HUES48 (cell line): ENCODE data around the gene TFRC.

Experiments
- H3K27ac ChIP-seq: one replicate; pipeline ENCODE4 v1.7.0; 2013; ENCODE audit warnings: low read depth, low read length, inconsistent platforms
- H3K27me3 ChIP-seq: 2 replicates; pipeline ENCODE4 v1.6.1; 2013; ENCODE audit warnings: mild to moderate bottlenecking, low read length; ENCODE audit not compliant: control insufficient read depth, insufficient read depth
- H3K36me3 ChIP-seq: 2 replicates; pipeline ENCODE4 v1.6.1; 2013; ENCODE audit warnings: low read length; ENCODE audit not compliant: control insufficient read depth, insufficient read depth
- H3K4me1 ChIP-seq: 2 replicates; pipeline ENCODE4 v1.6.1; 2013; ENCODE audit warnings: mild to moderate bottlenecking, low read length; ENCODE audit not compliant: control insufficient read depth, insufficient read depth
- H3K4me3 ChIP-seq: 2 replicates; pipeline ENCODE4 v1.5.1; 2013; ENCODE audit warnings: mild to moderate bottlenecking, low read depth, low read length
- H3K9ac ChIP-seq: 2 replicates; pipeline ENCODE4 v1.6.1; 2013; ENCODE audit warnings: mild to moderate bottlenecking, low read depth, low read length, moderate library complexity
- H3K9me3 ChIP-seq: 2 replicates; pipeline ENCODE4 v1.6.1; 2013; ENCODE audit warnings: low read length; ENCODE audit not compliant: control insufficient read depth, insufficient read depth

Gene TFRC

DNA sequence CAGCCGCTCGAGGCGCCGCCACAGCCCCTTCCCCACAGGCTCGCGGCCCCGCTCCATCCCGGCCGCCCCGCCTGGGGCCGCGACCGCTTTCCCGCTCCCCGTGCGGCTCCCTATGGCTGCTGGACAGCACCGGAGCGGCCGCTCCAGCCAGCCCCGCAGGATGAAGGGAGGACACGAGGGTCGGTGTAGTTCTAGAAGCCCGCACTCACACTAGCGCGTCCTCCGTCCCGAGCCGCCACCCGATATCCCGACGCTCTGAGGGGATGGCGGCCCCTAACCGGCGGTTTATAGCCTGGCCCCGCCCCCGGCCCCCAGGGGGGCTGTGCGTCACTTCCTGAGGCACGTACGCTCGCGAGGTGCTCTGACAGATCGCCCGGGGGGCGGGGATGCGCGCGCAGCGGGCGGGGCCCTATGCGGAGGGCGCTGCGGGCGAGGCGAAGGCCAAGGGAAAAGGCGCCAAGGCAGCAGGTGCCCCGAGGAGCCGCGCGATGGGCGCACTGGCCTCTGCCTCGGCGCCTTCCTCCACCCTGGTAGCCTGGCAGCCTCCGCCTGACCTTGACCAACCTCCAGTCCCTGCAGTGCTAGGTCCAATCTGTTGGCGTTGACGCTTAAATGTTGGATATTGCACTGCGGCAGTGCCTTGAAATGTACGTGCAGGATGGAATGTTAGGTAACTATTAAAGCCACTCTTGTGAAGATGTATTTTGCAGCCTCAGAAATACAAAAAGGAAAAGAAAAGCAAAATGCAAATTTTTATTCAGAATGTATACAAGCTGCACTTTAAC is at the start of gene TFRC:
Gene TFRC, minus strand, starts transcription at position 257 of the 785 bp plus-strand sequence. CDS start 4,991 bp downstream, outside the sequence.
- peak within 1 kb of the TSS; percentile 90 for H3K27ac ChIP-seq
- peak within 1 kb of the TSS; percentile 95 for H3K9ac ChIP-seq
- no peaks in the 10 kb centered on the region for H3K9me3 ChIP-seq
- H3K36me3 ChIP-seq, result peaks cover 2% of the 10 kb centered on the region
- H3K4me1 ChIP-seq, result peaks cover 9% of the 10 kb centered on the region; the same call in 1 of the 2 replicates
- peak within 1 kb of the TSS; percentile 93 for H3K4me3 ChIP-seq
- no peaks in the 10 kb centered on the region for H3K27me3 ChIP-seq

DNA sequence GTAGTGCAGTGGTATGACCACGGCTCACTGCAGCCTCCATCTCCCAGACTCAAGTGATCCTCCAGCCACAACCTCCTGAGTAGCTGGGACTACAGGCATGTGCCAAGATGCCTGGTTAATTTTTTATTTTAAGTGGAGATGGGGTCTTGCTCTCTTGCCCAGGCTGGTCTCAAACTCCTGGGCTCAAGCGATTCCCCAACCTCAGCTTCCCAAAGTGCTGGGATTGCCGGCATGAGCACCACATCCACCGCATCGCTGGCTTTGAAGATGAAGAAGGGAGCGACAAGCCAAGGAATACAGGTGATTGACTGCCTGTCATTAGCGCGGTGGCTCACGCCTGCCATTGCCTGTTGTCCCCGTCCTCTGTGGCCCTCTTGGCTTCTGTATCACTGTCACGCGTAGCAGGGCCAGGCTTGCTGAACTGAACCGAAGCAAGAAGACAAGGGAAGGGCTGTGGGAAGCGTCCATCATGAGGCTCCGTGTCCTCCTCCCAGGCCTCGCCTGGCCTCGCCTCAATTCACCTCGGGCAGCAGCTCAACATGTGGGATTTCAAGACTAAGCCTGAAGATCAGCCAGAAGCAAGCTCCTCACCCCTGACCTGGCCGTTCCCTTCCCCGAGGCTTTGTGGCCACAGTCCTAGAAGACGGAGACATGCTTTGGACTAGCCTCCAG is 46.4 kb upstream of the TFRC start:
- no peak overlapping the region for H3K4me3 ChIP-seq
- no peaks in the 10 kb centered on the region for H3K27me3 ChIP-seq
- no peaks in the 10 kb centered on the region for H3K9me3 ChIP-seq
- H3K4me1 ChIP-seq, result peaks cover under 1% of the 10 kb centered on the region; the same call in 1 of the 2 replicates
- H3K36me3 ChIP-seq, result no peaks in the 10 kb centered on the region
- H3K27ac ChIP-seq, result no peak overlapping the region
- no peak overlapping the region for H3K9ac ChIP-seq

DNA sequence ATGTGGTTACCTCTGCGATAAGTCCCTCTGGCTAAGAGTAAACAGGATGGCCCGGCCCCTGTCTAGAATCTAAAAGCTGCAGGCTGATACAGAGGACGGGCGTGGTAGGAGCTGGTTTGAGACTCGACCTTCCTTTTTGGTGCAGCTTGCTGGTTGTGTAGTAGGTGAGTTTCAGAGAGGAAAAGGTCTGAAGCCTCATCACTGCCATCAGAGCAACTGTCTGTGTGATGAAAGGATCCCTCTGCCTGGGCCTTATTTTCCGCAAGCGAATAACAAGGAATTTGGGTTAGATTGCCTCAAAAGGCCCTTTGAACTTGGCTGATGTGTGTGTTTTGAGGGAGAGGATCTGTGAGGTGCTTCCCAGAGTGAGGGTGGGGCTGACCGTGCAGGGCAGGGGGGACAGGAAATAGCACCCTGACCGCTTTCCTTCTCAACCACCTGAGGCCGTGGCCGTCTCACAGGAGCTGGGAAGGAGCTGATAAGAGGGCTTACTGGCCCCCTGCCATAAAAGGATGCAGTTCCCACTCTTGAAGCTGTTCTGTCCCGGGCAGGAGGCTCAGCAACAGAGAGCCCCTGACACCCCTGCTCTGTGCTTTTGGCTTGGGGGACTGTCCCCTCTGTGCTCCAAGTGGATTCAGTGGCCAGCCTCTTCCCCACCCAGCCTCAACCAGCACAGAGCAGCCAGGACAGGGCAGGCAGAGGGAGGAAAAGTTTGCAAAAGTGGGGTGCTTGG is 45.6 kb upstream of the TFRC start:
- H3K27ac ChIP-seq, result no peak overlapping the region
- H3K9ac ChIP-seq, result no peak overlapping the region

DNA sequence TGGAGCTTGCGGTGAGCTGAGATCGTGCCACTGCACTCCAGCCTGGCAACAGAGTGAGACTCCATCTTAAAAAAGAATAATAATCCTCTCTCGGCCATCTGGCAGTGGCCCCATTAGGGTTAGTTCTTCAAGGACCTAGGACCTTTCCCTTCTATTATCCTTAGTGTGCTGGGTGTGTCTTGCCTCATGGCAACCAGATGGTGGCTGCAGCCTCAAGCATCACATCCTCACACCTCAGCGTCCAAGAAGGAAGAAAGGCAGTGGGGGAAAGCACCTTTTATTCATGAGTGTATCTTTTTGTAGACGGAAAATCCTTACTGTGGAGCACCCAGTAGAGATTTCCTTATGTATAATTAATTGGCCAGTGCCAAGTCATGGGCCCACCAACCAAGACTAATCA is 42.7 kb upstream of the TFRC start:
- Histone ChIP-seq H3K36me3 (no peaks in the 10 kb centered on the region), H3K9me3 (no peaks in the 10 kb centered on the region), H3K4me1 (peaks cover 5% of the 10 kb centered on the region; the same call in 1 of the 2 replicates), H3K4me3 (no peak overlapping the region), H3K9ac (no peak overlapping the region), H3K27me3 (no peaks in the 10 kb centered on the region), H3K27ac (no peak overlapping the region)

More for the DNA sequence above, 45.6 kb upstream of the TFRC start:
- Histone ChIP-seq H3K4me3 (no peak overlapping the region), H3K9me3 (no peaks in the 10 kb centered on the region), H3K4me1 (peaks cover 5% of the 10 kb centered on the region; the same call in 1 of the 2 replicates), H3K27me3 (no peaks in the 10 kb centered on the region), H3K36me3 (no peaks in the 10 kb centered on the region)

DNA sequence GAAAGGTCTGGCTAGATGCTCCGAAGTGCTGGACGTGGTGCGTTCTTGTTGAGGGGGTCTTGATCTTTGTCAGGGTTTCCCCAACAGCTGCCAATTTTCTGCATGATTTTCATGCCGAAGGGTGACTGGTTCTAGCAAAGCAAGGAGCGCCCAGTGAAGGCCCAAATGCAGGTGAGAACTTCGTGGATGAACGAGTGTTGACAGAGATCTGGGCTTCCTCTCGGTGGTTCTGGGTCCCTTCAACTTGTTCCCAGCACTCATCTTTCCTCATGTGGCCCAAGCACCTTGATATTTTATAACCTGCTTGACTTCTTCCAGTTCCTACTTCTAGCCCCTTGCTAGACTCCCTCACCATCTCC is 40.8 kb upstream of the TFRC start:
- no peak overlapping the region for H3K27ac ChIP-seq

DNA sequence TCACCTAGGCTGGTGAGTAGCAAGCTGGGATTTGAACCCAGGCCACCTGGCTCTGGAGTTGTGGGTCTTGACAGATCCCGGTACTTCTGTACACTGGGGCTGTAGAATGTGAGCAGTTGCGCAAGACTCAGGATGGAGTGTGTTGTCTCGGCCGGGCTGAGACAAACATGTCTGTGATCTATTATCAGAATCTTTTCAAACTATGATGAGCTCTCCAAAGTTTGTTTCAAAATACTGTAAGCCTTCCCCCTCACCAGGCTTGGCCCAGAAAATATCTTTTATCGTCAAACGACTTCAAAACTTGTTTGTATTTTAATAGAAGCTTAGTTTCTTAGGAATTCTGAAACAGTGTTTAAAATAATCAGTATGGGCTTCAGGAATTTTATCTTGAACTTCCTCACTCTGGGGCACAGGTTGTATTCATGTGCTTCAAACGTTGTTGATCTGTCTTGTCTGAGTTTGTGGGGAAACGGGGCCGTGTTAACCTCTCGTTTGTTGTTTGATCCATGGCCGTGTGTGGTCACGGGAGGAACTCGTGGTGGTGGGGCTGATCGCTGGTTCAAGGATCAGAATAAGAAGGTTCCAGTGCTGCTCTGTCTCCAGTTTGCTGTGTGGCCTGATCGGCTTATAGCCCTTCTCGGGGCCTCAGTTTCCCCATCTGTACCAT is 40.3 kb upstream of the TFRC start:
- Histone ChIP-seq H3K4me3 (no peak overlapping the region), H3K9ac (no peak overlapping the region)

More for the DNA sequence above, 40.8 kb upstream of the TFRC start:
- H3K27me3 ChIP-seq, result no peaks in the 10 kb centered on the region
- no peak overlapping the region for H3K4me3 ChIP-seq
- H3K36me3 ChIP-seq, result no peaks in the 10 kb centered on the region
- no peaks in the 10 kb centered on the region for H3K9me3 ChIP-seq
- peaks cover 5% of the 10 kb centered on the region; the same call in 1 of the 2 replicates for H3K4me1 ChIP-seq
- H3K9ac ChIP-seq, result no peak overlapping the region

DNA sequence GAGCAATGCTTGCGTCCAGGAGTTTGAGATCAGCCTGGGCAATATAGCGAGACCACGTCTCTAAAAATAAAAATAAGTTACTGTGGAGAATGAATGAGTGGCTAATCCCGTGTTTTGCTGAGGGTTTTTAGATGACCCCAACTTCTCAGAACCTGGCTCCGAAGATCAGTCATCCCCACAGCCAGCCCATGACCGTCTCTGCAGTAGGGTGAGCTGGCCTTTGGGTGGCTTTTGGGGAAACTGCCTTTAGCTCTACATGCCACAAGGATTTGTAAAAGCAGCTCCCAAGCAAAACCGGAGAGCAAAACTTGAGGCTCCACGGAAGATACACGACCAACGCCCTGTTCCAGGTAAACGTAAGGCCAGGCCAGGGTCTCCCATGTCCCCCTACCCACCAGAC is 39.2 kb upstream of the TFRC start:
- H3K4me3 ChIP-seq, result no peak overlapping the region
- peaks cover 5% of the 10 kb centered on the region; the same call in 1 of the 2 replicates for H3K4me1 ChIP-seq
- H3K27ac ChIP-seq, result no peak overlapping the region

More for the DNA sequence above, 40.3 kb upstream of the TFRC start:
- Histone ChIP-seq H3K27me3 (no peaks in the 10 kb centered on the region), H3K27ac (no peak overlapping the region), H3K9me3 (no peaks in the 10 kb centered on the region), H3K4me1 (peaks cover 5% of the 10 kb centered on the region; the same call in 1 of the 2 replicates), H3K36me3 (no peaks in the 10 kb centered on the region)

DNA sequence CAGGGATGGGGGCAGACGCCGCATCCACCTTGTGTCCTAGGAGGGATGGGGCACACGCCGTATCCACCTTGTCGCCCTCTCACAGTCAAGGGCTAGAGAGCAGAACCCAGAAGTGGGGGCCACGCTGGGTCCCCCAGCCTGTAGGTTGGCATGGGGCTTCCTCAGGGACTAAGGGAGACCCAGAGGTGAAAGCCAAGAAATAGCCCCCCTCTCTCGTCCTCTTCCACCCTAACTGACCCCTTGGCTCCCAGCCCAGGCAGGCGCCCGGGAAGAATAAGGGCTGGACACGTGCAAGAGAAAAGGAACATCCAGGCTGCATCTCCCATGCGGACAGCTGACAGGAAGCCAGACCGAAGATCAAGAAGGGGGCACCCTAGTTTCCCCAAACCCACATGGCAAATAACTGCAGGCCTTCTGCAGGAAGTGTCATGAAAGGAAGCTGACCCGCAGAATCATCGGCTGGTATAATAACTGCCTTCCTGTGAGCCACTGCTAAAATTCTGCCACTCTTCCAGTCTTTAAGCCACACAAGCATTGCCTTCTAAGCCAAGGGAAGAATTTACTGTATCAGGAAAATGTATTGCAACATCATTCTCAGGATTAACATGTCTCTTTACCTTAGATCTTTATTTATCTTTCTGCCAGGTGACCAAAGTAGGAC is 38.5 kb upstream of the TFRC start:
- no peaks in the 10 kb centered on the region for H3K36me3 ChIP-seq
- H3K9ac ChIP-seq, result no peak overlapping the region
- H3K27ac ChIP-seq, result no peak overlapping the region
- H3K4me1 ChIP-seq, result peaks cover 5% of the 10 kb centered on the region; the same call in 1 of the 2 replicates
- H3K27me3 ChIP-seq, result no peaks in the 10 kb centered on the region
- H3K9me3 ChIP-seq, result no peaks in the 10 kb centered on the region
- no peak overlapping the region for H3K4me3 ChIP-seq

More for the DNA sequence above, 39.2 kb upstream of the TFRC start:
- H3K9ac ChIP-seq, result no peak overlapping the region
- no peaks in the 10 kb centered on the region for H3K27me3 ChIP-seq
- H3K9me3 ChIP-seq, result no peaks in the 10 kb centered on the region
- H3K36me3 ChIP-seq, result no peaks in the 10 kb centered on the region

DNA sequence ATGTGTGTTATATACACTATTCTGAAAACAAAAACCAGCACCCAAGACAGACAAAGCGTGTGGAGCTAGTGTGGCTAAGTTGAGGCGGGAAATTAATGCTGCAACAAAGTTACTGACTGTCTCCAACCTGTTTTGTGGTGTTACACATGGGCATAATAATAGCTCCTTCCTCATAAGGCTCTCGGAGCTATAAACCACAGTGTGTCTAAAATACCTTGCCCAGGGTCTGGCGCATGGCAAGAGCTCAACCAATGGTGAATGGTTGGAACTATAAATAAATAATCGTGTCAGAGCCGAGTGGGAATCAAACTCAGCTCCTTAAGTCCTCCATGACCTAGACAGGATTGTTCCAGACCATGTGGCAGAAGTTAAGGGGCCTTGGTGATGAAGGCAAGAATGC is 35.9 kb upstream of the TFRC start:
- Histone ChIP-seq H3K27me3 (no peaks in the 10 kb centered on the region), H3K27ac (no peak overlapping the region), H3K36me3 (no peaks in the 10 kb centered on the region), H3K9ac (no peak overlapping the region), H3K4me1 (no peaks in the 10 kb centered on the region; the same call in 1 of the 2 replicates), H3K9me3 (no peaks in the 10 kb centered on the region), H3K4me3 (no peak overlapping the region)

DNA sequence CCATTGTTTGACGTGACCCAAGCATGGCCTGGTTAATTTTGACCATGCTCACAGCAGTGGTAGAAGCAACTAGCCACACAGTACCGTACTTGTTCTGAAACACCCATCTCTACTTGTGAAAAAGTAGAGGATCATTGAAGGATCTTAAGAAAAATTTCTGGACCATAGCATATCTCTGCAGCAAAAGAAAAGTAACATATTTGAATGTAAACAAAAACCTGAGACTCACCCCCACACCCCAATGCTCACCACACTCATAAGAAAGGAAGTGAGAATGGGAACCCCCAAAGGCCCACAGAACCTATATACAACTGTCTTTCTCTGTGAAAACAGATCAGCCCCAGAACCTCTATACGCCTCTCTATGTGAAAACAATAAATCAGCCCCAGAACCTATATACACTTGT is 33.8 kb upstream of the TFRC start:
- Histone ChIP-seq H3K9me3 (no peaks in the 10 kb centered on the region), H3K27me3 (no peaks in the 10 kb centered on the region), H3K4me1 (no peaks in the 10 kb centered on the region), H3K36me3 (no peaks in the 10 kb centered on the region), H3K4me3 (no peak overlapping the region), H3K9ac (no peak overlapping the region), H3K27ac (no peak overlapping the region)
